ENCODE measurements around the gene TGFBR1. TPM values are rescaled to one million over a fixed set of nuclear protein-coding genes. Genes with fewer than 3 reads are reported as not detected.

The TGFBR1 gene
- total and polyA plus RNA-seq, 2 donors (not counting 3 experiments of a cell fraction or from before 2014, with no cell fraction given), result 5.8 to 18.6 TPM

DNA sequence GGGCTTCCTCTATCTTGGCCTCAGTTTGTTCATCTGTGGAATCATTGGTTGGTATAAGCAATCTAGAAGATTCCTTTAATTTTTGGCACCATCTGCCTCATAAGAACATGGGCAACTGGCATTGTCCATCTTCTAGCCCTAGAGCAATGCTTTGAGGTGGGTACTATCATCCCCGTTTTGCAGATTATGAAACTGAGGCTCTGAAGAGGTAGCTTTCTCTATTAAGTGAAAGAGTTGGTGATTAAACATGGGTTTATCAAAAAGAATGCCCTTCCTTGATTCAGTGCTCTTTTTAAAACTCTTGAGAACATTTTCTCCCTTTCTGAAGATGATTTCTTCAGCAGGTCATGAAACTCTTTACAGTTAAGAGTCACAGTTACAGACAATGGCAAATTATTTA lies 42.4 kb upstream of the TGFBR1 start:
- ChIA-PET POLR2A (no interaction called here), CTCF (interaction anchor here (0.8 kb wide), 1 partner anchor 41 kb away, joined by 3 read pairs; no protein-coding TSS in a partner anchor)
- Histone ChIP-seq H3K36me3 (ENCODE audit: control insufficient read depth in 2 of 2, extremely low read depth in 1 of 2, insufficient read depth in 2 of 2, low read length in 2 of 2) (no peaks in the 10 kb centered on the region), H3K4me2 (ENCODE audit: insufficient read depth, low read length) (no peak overlapping the region), H3K79me2 (ENCODE audit: control insufficient read depth, insufficient read depth, low read length) (no peaks in the 10 kb centered on the region), H3K9me3 (replicated peaks; ENCODE audit: control insufficient read depth, insufficient read depth, low read length) (no peaks in the 10 kb centered on the region), H3K4me3 (replicated peaks in 1 of 3; ENCODE audit: insufficient read depth in 1 of 3, low read depth in 1 of 3, low read length in 3 of 3) (no peak overlapping the region), H4K20me1 (replicated peaks; ENCODE audit: control insufficient read depth, extremely low read depth, insufficient read depth, low read length) (no peaks in the 10 kb centered on the region), H3K9ac (replicated peaks; ENCODE audit: extremely low read depth, insufficient read depth, low read length) (no peak overlapping the region), H2AFZ (ENCODE audit: low read depth, low read length) (no peak overlapping the region), H3K27me3 (ENCODE audit: control insufficient read depth in 2 of 2, insufficient read depth in 2 of 2, low read length in 2 of 2) (peaks cover 4 to 7% of the 10 kb centered on the region in 2 experiments), H3K27ac (ENCODE audit: insufficient read depth, low read depth, low read length) (no peak overlapping the region), H3K9me1 (replicated peaks; ENCODE audit: control insufficient read depth, extremely low read depth, insufficient read depth, low read length) (no peaks in the 10 kb centered on the region), H3K4me1 (ENCODE audit: control insufficient read depth, extremely low read depth, insufficient read depth, low read length) (no peaks in the 10 kb centered on the region)
- TF ChIP-seq FOS (IDR thresholded peaks at IDR 0.05; ENCODE audit: borderline replicate concordance, insufficient read depth, low read length), result no peak
- TF ChIP-seq CTCF (IDR thresholded peaks at IDR 0.05; ENCODE audit: extremely low read depth in 1 of 2, insufficient read depth in 1 of 2, low read depth in 1 of 2, low read length in 2 of 2), result no peak
- TF ChIP-seq JUN (IDR thresholded peaks at IDR 0.05; ENCODE audit: borderline replicate concordance, insufficient read depth, insufficient read length, low read depth), result no peak
- TF ChIP-seq EZH2 (IDR thresholded peaks at IDR 0.05; ENCODE audit: borderline replicate concordance, low read depth, low read length, severe bottlenecking), result no peak
- TF ChIP-seq POLR2AphosphoS5 (IDR thresholded peaks at IDR 0.05; ENCODE audit: insufficient read depth, low read depth, low read length), result no peak
- TF ChIP-seq POLR2A (IDR thresholded peaks at IDR 0.05; ENCODE audit: low read depth, low read length), result no peak
- TF ChIP-seq, protein P1, sequence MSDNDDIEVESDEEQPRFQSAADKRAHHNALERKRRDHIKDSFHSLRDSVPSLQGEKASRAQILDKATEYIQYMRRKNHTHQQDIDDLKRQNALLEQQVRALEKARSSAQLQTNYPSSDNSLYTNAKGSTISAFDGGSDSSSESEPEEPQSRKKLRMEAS (IDR thresholded peaks at IDR 0.05; ENCODE audit: insufficient read depth, insufficient read length), result no peak
- TF ChIP-seq GATA2 (IDR thresholded peaks at IDR 0.05; ENCODE audit: insufficient read depth, insufficient read length, low read depth, low read length), result no peak
- TF ChIP-seq MYC (IDR thresholded peaks at IDR 0.05; ENCODE audit: low read depth, low read length), result no peak
- dilution Hi-C loops (cut with MboI; ENCODE audit: extremely low pct_ligation_motif_present, low sequenced_read_pairs), result no loop called here
- BruUV-seq (replicated peaks), result no TSS peak
- FAIRE-seq (no peak), DNase-seq (ENCODE audit: low read depth, low spot score) (no peak)
- intact Hi-C loops (cut with micrococcal nuclease), result no loop called here
